Endothelial cell of umbilical vein (primary cell): ENCODE results near the gene C4orf50. TPM values are rescaled to one million over a fixed set of nuclear protein-coding genes. Genes with fewer than 3 reads are reported as not detected.

ENCODE experiments used
- BruUV-seq: library from RNA; stranded (reverse); fragments of 400-500 nt; replicated peaks from 2 replicates; lab custom pipeline; 2021; lab: Mats Ljungman, UMichigan
- CTCF ChIA-PET: fragments of 300-600, 350-600 bp; sonication (Branson Sonifier 250); formaldehyde crosslinking; loops from one replicate; lab custom pipeline; 2021; ENCODE audit warnings: antibody characterized with exemption, inconsistent platforms; lab: Charles Lee
- POLR2A ChIA-PET: fragments of 300-600, 350-600 bp; sonication (Branson Sonifier 250); formaldehyde crosslinking; loops from one replicate; lab custom pipeline; 2021; ENCODE audit warnings: antibody characterized with exemption, inconsistent platforms; lab: Charles Lee
- DNase-seq: peaks from one replicate; pipeline ENCODE4 v3.0.0-alpha.2; 2011; ENCODE audit warnings: low read depth, low spot score
- FAIRE-seq: peaks from 2 replicates; lab custom pipeline; 2011; peaks lifted over from hg19 to GRCh38; lab: Jason Lieb, UNC
- H2AFZ ChIP-seq: 2 replicates; pipeline ENCODE4 v1.6.0; 2012; ENCODE audit warnings: low read depth, low read length, control low read depth, inconsistent platforms
- H3K27ac ChIP-seq: 2 replicates; pipeline ENCODE4 v1.5.1; 2011; ENCODE audit warnings: low read depth, mild to moderate bottlenecking, control low read depth, low read length, moderate library complexity; ENCODE audit not compliant: insufficient read depth
- H3K27me3 ChIP-seq, 2 experiments: 2 replicates each; pipeline versions ENCODE4 v1.6.0 to v1.6.1; 2011; ENCODE audit warnings: low read length in 2 of 2, mixed read lengths in 1 of 2; ENCODE audit not compliant: control insufficient read depth in 2 of 2, insufficient read depth in 2 of 2
- H3K36me3 ChIP-seq, 2 experiments: 2 replicates in 1 of 2; 3 replicates in 1 of 2; pipeline ENCODE4 v1.5.1; 2011; ENCODE audit warnings: low read length in 2 of 2, mild to moderate bottlenecking in 1 of 2, moderate library complexity in 1 of 2; ENCODE audit not compliant: control insufficient read depth in 2 of 2, insufficient read depth in 2 of 2; ENCODE audit errors: extremely low read depth in 1 of 2
- H3K4me1 ChIP-seq: 3 replicates; pipeline ENCODE4 v1.5.1; 2011; ENCODE audit warnings: mild to moderate bottlenecking, low read length; ENCODE audit not compliant: control insufficient read depth, insufficient read depth; ENCODE audit errors: extremely low read depth
- H3K4me2 ChIP-seq: 2 replicates; pipeline ENCODE4 v1.6.1; 2011; ENCODE audit warnings: low read length, control low read depth, mixed read lengths; ENCODE audit not compliant: insufficient read depth
- H3K4me3 ChIP-seq, 3 experiments: fragments of 200-600 bp in 1 of 3; sonication (generic), shearing (Covaris generic) in 1 of 3; replicated peaks in 1 of 3; 2 replicates each; pipeline ENCODE4 v1.5.1; 2011 to 2016; ENCODE audit warnings: control low read depth in 3 of 3, low read length in 3 of 3, mild to moderate bottlenecking in 2 of 3, inconsistent platforms in 1 of 3, low read depth in 1 of 3, moderate library complexity in 1 of 3; ENCODE audit not compliant: insufficient read depth in 1 of 3
- H3K79me2 ChIP-seq: 2 replicates; pipeline ENCODE4 v1.6.0; 2012; ENCODE audit warnings: low read length, inconsistent platforms; ENCODE audit not compliant: control insufficient read depth, insufficient read depth
- H3K9ac ChIP-seq: replicated peaks from 2 replicates; pipeline ENCODE3; 2011; ENCODE audit warnings: low read length, control low read depth; ENCODE audit not compliant: insufficient read depth; ENCODE audit errors: extremely low read depth
- H3K9me1 ChIP-seq: replicated peaks from 3 replicates; pipeline ENCODE4 v1.6.0; 2011; ENCODE audit warnings: mild to moderate bottlenecking, low read length; ENCODE audit not compliant: control insufficient read depth, insufficient read depth; ENCODE audit errors: extremely low read depth
- H3K9me3 ChIP-seq: replicated peaks from 2 replicates; pipeline ENCODE4 v1.5.1; 2012; ENCODE audit warnings: low read length, inconsistent platforms; ENCODE audit not compliant: control insufficient read depth, insufficient read depth
- H4K20me1 ChIP-seq: replicated peaks from 2 replicates; pipeline ENCODE3; 2011; ENCODE audit warnings: mild to moderate bottlenecking, low read length; ENCODE audit not compliant: control insufficient read depth, insufficient read depth; ENCODE audit errors: extremely low read depth
- EZH2 ChIP-seq: IDR thresholded peaks from 2 replicates; pipeline ENCODE4 v1.6.1; 2012; ENCODE audit warnings: borderline replicate concordance, low read depth, mild to moderate bottlenecking, moderate library complexity, low read length, inconsistent platforms; ENCODE audit not compliant: severe bottlenecking
- FOS ChIP-seq: IDR thresholded peaks from 2 replicates; pipeline ENCODE4 v1.6.1; 2011; ENCODE audit warnings: mild to moderate bottlenecking, low read length, moderate library complexity, borderline replicate concordance; ENCODE audit not compliant: insufficient read depth
- GATA2 ChIP-seq: IDR thresholded peaks from 2 replicates; pipeline ENCODE4 v1.7.0; 2011; ENCODE audit warnings: low read depth, mild to moderate bottlenecking, moderate library complexity, mixed read lengths, low read length; ENCODE audit not compliant: insufficient read length, insufficient read depth
- JUN ChIP-seq: IDR thresholded peaks from 2 replicates; pipeline ENCODE4 v1.6.1; 2011; ENCODE audit warnings: borderline replicate concordance, low read depth; ENCODE audit not compliant: insufficient read length, insufficient read depth
- MAX ChIP-seq: IDR thresholded peaks from 2 replicates; pipeline ENCODE4 v1.6.1; 2011; ENCODE audit not compliant: insufficient read depth, insufficient read length
- MYC ChIP-seq: IDR thresholded peaks from one replicate; pipeline ENCODE4 v1.6.1; 2011; ENCODE audit warnings: mild to moderate bottlenecking, low read depth, low read length
- POLR2A ChIP-seq: IDR thresholded peaks from 2 replicates; pipeline ENCODE4 v1.6.1; 2012; ENCODE audit warnings: low read depth, mild to moderate bottlenecking, control low read depth, low read length
- POLR2AphosphoS5 ChIP-seq: IDR thresholded peaks from 2 replicates; pipeline ENCODE4 v1.6.1; 2012; ENCODE audit warnings: low read depth, mild to moderate bottlenecking, control low read depth, low read length, moderate library complexity; ENCODE audit not compliant: insufficient read depth
- dilution Hi-C: fragments of 300-500 bp; cut with MboI; formaldehyde crosslinking; loops from one replicate; pipeline ENCODE4 v1.15.0; 2019; ENCODE audit warnings: low sequenced_read_pairs; ENCODE audit not compliant: extremely low pct_ligation_motif_present
- intact Hi-C: fragments of 100-400 bp; cut with micrococcal nuclease; formaldehyde crosslinking; loops from one replicate; pipeline ENCODE4 v1.10.0; 2022
- polyA plus RNA-seq, 4 experiments: library from polyadenylated mRNA; depleted of rRNA in 3 of 4; stranded (reverse) in 3 of 4; unstranded in 1 of 4; fragments of >200 nt; gene quantifications; 2 replicates each; pipeline versions ENCODE4 v1.2.1 to v1.2.3, GENCODE V29; 2011 to 2012; ENCODE audit warnings: missing spikeins in 1 of 4
- total RNA-seq: library from RNA; stranded (reverse); gene quantifications from 2 replicates; pipeline ENCODE4 v1.2.3, GENCODE V29; 2021
- TF ChIP-seq, protein P1 (sequence below), 2 donors: IDR thresholded peaks; 1 replicate in 1 of 2; 2 replicates in 1 of 2; pipeline ENCODE4 v1.5.1; 2011; ENCODE audit warnings: low read length in 2 of 2, mild to moderate bottlenecking in 2 of 2, moderate library complexity in 2 of 2, control low read depth in 1 of 2, inconsistent platforms in 1 of 2, low read depth in 1 of 2; ENCODE audit not compliant: insufficient read depth in 1 of 2; ENCODE audit errors: extremely low read depth in 1 of 2

Gene C4orf50
- total and polyA plus RNA-seq, 2 donors (not counting 3 experiments of a cell fraction or from before 2014, with no cell fraction given): not detected

- intact Hi-C loops: no loop called here
- DNase-seq: no peak
- dilution Hi-C loops: no loop called here
- no peak for TF ChIP-seq FOS
- TF ChIP-seq GATA2: no peak
- TF ChIP-seq, protein P1, sequence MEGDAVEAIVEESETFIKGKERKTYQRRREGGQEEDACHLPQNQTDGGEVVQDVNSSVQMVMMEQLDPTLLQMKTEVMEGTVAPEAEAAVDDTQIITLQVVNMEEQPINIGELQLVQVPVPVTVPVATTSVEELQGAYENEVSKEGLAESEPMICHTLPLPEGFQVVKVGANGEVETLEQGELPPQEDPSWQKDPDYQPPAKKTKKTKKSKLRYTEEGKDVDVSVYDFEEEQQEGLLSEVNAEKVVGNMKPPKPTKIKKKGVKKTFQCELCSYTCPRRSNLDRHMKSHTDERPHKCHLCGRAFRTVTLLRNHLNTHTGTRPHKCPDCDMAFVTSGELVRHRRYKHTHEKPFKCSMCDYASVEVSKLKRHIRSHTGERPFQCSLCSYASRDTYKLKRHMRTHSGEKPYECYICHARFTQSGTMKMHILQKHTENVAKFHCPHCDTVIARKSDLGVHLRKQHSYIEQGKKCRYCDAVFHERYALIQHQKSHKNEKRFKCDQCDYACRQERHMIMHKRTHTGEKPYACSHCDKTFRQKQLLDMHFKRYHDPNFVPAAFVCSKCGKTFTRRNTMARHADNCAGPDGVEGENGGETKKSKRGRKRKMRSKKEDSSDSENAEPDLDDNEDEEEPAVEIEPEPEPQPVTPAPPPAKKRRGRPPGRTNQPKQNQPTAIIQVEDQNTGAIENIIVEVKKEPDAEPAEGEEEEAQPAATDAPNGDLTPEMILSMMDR (IDR thresholded peaks at IDR 0.05; ENCODE audit: extremely low read depth in 1 of 2, insufficient read depth in 1 of 2, low read depth in 1 of 2, low read length in 2 of 2): no peak
- Histone ChIP-seq H3K9me1 (no peaks in the 10 kb centered on the region), H3K27ac (no peak overlapping the region), H2AFZ (no peak overlapping the region), H3K4me1 (no peaks in the 10 kb centered on the region), H3K4me2 (no peak overlapping the region), H3K27me3 (no peaks in the 10 kb centered on the region), H3K79me2 (no peaks in the 10 kb centered on the region), H3K4me3 (no peak overlapping the region), H3K9ac (no peak overlapping the region), H3K36me3 (no peaks in the 10 kb centered on the region), H3K9me3 (no peaks in the 10 kb centered on the region), H4K20me1 (no peaks in the 10 kb centered on the region)
- no TSS peak for BruUV-seq
- FAIRE-seq: no peak
- ChIA-PET POLR2A (no interaction called here), CTCF (no interaction called here)
Observed at GRCh38 chr4:5943561-5943960, 74.7 kb downstream of the C4orf50 start.

DNA sequence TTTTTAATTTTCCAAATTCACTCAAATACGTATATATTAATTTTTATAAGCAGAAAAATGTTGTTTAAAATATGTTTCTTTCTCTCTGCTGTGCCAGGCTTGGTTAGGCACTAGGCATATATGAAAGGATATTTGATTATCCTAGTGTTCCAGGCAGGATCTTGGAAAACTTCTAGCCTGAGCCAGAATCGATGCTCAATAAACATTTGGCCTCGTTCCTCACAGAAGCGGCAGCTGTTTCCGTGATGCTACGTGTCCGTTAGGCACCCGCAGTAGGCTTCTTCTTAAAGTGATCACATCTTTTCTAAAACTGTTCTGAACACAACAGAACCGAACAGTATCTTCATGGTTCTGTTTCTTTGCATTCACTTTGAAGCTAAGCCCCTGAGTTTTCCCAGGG is 75.3 kb downstream of the C4orf50 start:
- no peak overlapping the region for H2AFZ ChIP-seq
- ChIA-PET POLR2A (no interaction called here), CTCF (no interaction called here)
- BruUV-seq: no TSS peak
- H3K9me3 ChIP-seq: no peaks in the 10 kb centered on the region
- no peak overlapping the region for H3K4me2 ChIP-seq
- no peak overlapping the region for H3K9ac ChIP-seq
- intact Hi-C loops (no loop called here), dilution Hi-C loops (no loop called here)
- no peak overlapping the region for H3K4me3 ChIP-seq
- no peak overlapping the region for H3K27ac ChIP-seq
- no peaks in the 10 kb centered on the region for H3K36me3 ChIP-seq
- no peak for TF ChIP-seq MAX
- no peak for TF ChIP-seq MYC
- TF ChIP-seq POLR2AphosphoS5: no peak
- TF ChIP-seq POLR2A: no peak
- TF ChIP-seq EZH2: no peak
- TF ChIP-seq, protein P1 (IDR thresholded peaks at IDR 0.05; ENCODE audit: extremely low read depth in 1 of 2, insufficient read depth in 1 of 2, low read depth in 1 of 2, low read length in 2 of 2): no peak
- TF ChIP-seq JUN: no peak
- TF ChIP-seq FOS: no peak
- TF ChIP-seq GATA2: no peak
- H3K79me2 ChIP-seq: no peaks in the 10 kb centered on the region
- no peaks in the 10 kb centered on the region for H3K27me3 ChIP-seq
- no peaks in the 10 kb centered on the region for H3K9me1 ChIP-seq
- no peaks in the 10 kb centered on the region for H4K20me1 ChIP-seq
- FAIRE-seq (no peak), DNase-seq (no peak)
- H3K4me1 ChIP-seq: no peaks in the 10 kb centered on the region
